Stimulated activated CD8-positive, alpha-beta memory T cell treated with anti-CD3 and anti-CD28 coated beads, Interleukin-15, amount 100 ng/mL, for 1 hour (primary cell): ENCODE measurements around the gene ZNF385A.

ENCODE experiments used
- DNase-seq: peaks from one replicate; pipeline ENCODE4 v3.0.0-alpha.2; 2020; ENCODE audit warnings: low read depth

Gene ZNF385A

DNA sequence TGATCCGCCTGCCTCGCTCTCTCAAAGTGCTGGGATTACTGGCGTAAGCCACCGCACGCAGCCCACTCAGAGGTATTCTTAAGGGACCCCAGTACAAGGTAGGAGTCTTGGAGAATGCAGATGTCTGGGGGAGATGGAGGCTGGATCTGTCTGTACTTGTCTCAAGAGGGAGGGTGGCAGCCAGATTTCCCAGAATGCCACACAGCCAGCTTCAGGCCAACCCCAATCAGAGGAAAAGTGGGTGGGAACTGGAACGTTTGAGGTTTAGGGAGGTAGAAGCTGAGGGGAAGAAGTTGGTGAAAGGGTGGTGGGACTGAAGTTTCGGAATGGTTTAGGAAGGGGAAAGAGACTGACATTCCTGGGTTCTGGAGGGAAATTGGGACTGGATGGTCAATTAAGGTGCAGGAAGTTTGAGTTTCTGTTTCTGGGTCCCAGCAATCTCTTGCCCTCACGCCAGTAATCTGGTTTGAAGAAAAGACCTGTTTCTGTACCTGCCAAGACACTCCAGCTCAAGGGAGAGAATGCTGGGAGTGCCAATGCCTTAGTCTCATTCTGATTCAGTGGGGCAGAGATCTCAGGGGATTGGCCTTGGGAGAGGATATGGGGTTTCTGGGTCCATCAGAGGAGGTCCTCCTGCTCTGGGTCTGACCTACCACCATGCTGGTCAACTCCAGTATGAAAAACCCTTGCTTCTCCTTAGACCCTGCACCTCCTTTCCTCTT, 8.1 kb upstream of the ZNF385A start:
- no peak for DNase-seq

DNA sequence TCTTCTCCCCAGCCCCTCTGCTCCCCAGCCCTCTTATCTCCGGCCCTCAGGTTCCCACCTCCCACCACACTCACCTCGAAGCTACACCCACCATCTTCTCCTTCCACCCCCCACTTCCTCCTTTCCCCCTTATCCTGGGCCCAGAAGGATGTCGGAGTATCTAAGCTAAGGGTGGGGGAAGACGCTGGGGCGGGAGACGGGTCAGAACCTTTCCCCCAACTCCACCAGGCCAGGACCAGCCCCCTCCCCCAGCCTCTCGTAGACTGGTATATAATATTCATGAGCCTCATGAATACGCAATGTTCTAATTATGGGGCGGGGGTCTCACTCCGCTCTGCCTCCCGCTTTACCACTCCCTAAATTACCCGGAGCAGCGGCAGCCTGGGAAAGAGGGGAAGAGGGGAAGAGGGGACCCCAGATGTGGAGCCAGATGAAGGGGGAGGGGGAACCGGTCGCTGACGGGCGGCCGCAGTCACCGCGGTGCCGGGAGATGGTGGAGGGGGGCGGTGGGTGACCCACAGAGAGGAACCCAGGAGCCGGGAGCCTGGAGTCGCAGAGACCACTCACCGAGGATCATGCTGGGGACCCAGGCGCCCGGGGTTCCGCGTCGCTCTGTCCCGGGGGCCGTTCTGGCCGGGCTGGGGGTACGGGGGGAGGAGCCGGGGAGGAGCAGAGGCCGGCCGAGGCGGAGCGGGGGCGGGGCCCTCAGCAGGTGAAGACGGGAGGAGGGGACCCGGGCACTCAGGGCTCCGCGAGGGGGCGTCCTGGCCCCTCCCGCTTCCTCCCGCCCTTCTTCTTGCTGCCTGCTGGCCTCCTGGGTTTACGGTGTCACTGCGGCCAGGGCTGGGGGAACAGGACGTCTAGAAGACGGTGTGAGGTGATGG, 6.4 kb upstream of the ZNF385A start:
- peak; percentile 37 for DNase-seq

DNA sequence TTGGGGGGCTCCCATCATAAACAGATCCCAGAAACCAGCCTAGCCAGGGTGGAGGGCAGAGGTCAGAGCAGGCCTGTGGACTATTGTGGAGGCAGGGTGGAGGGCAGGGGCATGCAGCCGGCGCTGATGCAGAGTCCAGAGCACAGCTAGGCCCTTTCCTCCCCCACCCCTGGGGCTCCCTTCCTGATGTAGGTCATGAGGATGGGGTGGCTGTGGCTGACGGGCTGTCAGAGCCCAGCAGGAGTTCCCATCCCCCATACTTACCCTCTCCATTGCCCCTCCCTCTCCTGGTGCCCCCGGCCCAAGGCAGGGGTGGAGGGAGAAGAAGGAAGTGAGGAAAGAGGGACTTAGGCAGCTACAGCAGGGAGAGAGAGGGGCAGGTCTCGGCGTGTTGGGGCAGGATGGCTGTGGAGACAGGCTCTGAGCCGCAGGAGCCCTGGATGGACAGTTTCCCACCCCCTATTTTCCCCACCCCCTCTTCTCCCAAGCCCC, 5.7 kb upstream of the ZNF385A start:
- DNase-seq, result no peak

DNA sequence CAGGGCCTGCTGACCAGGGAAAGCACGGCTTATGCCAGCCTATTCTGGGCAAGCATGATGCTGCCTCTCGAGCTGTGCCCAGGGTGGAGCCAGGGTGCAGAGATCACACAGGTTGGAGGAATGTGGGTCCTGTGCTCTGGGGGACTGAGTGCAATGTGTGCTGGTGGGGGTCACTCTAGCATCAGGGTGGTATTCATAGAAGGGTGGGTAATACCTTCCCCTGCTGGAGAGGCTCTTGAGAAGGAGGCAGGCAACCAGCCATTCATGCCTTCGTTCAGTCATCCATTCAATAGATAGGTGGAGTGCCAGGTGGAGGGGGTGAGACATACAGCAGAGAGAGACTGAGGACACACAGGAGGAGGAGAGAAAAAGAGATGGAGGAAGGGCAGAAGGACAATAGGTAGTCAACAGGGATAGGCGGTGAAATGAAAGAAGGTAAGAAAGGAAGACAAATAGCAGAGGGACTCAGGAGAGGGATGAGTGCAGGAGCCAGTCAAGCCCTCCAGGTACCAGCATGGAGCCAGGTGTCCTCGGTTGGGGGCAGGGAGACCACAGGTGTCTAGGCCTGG, 5.2 kb upstream of the ZNF385A start:
- no peak for DNase-seq

DNA sequence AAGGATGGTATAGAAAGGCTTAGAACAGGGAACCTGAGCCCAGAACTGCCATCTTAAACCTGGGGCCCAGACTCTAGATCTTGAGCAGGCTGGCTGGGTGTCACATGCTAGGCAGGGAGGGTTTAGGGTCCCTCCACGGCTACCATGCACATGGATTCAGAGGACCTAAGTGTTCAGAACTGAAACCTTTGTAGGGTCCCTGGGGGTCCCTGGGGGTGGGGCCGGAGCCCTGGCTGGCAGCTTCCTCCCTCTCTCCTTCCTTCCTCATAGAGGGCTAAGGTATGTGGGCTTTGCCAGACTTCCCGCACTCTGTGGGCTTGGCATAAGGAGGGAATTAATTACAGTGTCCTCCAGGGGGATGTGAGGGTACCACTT, 4.6 kb upstream of the ZNF385A start:
- no peak for DNase-seq

DNA sequence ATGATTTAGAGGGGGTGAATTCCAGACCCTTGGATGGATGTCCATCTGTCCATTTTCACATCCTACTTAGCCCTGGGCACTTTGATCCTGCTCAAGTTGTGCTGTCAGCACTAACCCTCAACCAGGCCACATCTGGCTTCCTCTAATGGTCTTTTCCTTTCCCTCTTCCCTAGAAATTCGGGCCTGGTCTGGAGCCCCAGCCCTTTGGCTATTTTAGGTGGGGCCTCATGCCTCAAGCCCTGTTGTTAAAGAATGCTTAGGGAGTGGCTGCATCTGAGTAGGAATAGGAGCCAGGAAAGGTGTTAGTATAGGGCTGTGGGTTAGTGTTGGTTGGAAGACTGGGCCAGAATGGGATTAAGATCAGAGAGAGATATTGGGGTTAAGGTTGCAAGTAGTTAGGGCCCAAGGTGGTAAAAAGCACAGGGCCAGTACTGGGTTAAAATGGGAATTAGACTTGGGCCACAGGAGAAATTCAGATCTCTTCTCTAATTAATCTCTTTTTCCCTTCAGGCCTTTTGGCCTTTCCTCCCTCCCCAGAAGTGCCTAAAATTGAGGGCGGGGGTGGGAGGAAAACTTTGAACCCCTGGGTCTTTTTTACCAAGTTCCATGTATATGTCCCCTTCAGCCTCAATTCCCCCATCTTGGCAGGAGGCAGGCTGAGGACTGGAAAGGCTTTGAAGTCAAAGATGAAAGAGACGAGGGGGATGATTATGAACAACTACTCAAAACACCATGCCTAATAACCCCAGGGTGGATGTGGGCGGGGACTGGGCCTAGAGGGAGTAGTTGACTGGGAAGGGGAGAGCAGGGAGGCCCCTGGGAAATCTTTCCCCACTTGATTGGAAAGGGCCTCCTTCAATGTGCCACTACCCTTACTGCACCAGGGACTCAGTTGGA, 4.0 kb upstream of the ZNF385A start:
- DNase-seq, result no peak

DNA sequence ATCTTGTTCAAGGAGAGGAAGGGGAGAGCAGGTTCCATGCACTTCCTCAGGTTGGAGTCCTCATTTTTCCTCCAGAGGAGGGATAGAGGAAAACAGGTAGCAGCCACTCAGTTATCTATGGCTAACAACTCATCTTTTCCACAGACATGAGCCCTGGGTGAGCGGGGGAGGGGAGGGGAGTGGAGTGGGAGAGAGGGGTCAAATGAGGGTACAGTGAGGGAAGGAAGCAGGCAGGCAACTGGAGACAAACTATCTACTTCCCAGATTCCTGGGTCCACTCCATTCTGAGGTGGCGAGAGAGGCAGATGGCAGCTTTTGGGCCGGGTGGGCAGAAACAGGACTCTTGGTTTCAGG, 2.6 kb upstream of the ZNF385A start:
- DNase-seq, result no peak

- no peak for DNase-seq
Measured at GRCh38 chr12:54386403-54387113, 2.0 kb upstream of the ZNF385A start.

GRCh38 chr12:54385251-54385914, 850 bp upstream of the ZNF385A start:
- no peak for DNase-seq

DNA sequence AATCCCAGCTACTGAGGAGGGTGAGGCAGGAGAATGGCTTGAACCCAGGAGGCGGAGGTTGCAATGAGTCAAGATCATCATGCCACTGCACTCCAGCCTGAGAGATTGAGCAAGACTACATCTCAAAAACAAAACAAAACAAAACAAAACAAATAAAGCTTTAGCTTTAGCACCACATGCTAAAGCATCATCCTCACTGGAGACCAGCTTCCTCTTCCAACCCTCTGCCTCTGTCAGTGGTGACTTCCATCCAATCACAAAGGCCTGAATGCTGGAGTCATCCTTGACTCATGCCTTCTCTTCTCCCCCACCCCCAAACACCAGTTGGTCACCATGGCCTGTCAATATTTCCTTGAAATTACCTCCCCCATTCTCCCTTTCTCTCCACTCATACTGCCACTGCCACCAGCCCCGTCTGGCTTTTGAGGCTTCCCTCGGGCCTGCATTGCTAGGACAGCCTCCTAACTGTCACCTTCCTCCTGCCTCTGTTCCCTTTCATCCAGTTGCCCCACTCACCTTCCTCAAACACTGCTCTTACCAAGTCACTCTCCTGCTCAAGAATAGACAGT, 1.4 kb downstream of the ZNF385A start:
- no peak for DNase-seq

- no peak for DNase-seq
Measured at GRCh38 chr12:54381136-54381535, 3.4 kb downstream of the ZNF385A start.

DNA sequence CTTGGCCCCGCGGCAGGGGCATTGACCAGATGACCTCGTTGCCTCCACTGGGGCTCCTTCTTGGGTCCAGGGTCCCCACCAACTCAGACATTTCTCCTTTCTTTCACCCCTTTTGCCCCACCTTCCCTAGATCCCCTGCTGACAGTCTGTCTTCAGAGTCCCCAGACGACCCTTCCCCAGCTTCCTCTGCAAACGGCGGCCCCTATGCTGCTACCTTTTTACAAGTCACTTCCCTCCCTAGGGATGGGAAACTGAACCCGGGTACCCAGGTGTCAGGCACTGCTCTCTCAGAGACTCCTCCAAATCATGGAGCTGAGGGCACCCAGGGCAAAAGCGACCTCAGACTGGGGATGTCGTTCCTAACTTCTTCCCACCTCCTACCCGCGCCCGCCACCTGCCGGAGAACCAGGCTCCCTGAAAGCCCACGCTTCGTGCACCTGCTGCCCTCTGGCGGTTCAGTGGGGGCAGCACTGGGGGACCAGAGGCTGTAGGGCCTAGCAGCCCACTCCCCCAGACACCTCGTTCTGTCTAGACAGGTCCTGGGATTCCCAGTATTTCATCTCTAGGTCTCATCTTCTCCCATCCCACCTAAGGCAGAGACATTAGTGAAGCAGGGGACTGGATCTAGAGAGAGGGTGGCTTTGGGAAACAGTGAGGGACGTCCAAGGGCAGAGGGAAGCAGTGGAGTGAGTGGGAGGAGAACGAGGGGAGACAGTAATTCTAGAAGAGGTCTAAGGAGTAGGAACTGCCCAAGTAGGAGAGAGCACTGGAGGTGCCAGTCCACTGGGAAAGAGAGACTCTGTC, 4.9 kb downstream of the ZNF385A start:
- DNase-seq, result peak; percentile 82

- no peak for DNase-seq
Measured at GRCh38 chr12:54378796-54379397, 5.6 kb downstream of the ZNF385A start.

DNA sequence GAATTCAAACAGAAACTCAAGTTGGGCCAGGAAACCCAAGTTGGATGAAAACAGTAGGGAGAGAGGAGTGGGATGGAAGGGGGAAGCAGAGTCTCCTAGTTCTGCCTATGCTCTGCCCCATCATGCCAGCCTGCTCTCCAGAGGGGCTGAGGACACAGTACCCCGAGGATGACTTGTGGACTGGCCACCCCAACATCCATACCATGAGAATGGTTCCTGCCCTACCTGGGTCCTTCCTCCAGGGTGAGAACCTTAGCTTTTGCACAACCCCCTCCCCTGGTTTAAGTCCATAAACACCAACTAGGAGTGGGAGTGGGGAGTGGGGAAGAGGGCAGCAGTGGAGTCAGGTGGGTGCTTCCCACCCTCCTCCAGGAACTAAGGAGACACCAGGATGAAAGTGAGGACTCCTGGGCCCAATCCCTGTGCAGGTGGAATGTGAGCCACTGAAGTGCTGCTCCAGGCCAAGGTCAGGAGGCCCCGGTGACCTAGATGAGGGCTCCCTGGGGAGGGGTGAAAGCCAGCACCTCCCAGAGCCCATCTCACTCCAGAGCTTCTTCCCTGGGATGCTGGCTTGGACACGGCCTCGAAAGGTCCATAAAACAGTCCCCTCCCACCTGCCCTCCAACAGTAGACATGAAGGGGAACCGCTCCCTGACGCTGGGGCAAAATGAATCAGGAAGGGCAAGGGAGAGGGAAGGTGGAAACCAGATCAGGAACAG, 6.6 kb downstream of the ZNF385A start:
- DNase-seq, result no peak

DNA sequence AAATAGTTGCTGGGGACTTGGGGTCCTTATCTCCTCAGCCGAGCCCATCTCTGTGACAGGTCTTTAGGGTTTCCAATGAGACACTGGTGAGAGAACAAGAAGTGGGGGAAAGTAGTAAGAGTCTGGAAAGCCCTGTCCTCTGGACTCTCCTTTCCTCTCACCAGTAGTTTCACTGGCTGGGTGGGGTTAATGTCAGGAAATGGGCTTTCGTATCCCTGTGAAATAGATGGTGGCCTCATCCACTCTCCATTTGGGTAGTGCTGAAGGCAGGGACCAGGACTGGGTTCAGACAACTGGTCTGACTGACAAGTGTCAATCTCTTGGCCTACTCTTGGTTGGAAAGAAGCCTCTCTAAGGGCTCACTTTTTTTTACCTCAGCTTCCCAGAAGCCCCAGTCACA, 7.5 kb downstream of the ZNF385A start:
- DNase-seq, result no peak

- DNase-seq, result no peak
Measured at GRCh38 chr12:54376596-54376995, 7.9 kb downstream of the ZNF385A start.

DNA sequence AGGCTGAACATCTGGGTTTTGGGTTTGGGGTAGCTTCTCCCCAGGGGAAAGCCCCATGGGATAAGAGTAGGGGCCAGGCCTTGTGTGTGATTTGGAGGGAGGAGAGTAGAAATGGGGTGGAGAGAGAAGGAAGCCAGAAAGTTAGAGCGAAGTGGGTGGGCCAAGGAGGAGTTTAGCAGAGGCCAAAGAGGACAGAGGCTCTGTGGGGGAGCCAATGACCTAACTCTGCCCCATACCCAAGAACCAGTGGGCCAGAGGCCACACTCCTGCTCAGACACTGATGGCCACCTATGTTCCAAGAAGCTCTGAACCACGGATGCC, 9.3 kb downstream of the ZNF385A start:
- no peak for DNase-seq

GRCh38 chr12:54374562-54375258, 9.8 kb downstream of the ZNF385A start:
- no peak for DNase-seq
